Inflammatory macrophage (primary cell): ENCODE measurements around the gene CNTN2.
A peak's percentile ranks its signal among the peaks of the same experiment; 100 is the strongest.

Experiments used
- DNase-seq, 2 donors: peaks; one replicate each; pipeline ENCODE4 v3.0.0-alpha.2; 2020 to 2022

CNTN2 gene

DNA sequence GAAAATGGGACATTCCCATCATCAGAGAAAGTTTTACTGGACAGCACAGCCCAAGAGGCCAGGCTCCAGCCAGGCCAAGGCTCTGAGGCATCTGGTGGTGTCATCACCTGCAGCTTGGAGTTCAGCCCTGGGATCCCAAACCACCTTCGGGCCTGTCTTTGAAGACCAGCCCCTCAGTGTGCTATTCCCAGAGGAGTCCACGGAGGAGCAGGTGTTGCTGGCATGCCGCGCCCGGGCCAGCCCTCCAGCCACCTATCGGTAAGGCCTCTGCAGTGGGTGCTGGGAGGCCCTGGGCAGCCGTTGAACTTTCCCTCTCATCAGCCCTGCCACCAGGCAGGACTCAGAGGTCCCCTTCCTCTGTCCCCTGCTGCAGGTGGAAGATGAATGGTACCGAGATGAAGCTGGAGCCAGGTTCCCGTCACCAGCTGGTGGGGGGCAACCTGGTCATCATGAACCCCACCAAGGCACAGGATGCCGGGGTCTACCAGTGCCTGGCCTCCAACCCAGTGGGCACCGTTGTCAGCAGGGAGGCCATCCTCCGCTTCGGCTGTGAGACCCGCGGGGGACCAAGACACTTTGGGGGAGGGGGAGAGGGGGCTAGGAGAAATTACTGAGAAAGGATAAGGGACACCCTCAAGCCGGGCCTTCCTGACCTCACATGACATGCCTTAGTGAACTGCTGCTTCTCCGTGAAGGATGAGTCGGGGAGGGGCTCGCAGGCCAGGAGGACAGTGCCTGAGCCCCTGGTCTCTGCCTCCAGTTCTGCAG lies 15.0 kb downstream of the CNTN2 start:
- DNase-seq, result no peak

DNA sequence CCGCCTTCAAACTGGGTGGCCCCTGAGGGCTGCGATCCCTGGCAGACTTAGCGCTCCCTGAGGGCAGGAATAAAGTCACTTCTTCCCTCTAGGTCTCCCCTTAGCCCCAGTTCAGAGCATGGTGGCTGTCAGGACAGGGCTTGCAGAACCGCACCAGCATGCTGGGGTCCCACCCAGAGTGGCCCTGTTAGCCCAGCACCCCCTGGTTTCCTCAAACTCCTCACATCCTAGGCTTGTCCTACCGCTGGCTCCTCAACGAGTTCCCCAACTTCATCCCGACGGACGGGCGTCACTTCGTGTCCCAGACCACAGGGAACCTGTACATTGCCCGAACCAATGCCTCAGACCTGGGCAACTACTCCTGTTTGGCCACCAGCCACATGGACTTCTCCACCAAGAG lies 15.8 kb downstream of the CNTN2 start:
- DNase-seq, result no peak

DNA sequence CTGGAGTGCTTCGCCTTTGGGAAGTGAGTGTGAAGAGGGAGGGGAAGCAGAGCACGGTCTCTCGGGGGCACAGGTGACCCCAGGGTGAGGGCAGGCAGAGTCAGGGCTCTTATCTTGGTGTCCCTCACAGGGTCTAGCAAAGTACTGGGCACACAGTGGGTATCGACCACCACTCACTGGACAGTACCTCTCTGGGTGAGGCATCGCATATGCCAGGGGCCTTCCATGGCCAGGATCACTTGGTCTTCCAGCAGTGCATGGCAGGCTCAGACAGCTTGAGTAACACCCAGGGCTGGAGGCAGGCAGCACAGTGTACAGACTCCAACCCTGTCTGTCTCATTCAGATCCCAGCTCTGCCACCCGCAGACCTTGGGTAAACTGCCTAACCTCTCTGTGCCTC lies 16.6 kb downstream of the CNTN2 start:
- DNase-seq, result no peak

DNA sequence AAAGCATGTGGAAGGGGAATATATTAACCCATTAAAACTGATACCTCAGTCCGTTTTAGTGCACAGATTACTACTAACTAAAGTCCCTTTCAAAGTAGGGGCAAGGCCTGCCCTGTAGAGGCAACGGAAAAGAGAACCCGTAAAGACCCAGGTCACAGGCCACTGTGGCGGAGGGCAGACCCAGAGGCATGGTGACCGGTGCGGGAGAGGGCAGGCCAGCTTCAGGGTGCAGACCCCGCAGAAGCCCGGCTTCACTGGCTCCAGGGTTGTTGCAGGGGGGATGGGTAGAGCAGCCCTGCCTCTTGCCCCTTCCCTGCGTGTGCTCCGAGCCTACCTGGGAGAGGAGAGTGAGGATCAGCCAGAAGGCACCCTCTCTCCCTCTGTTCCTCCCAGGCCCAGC lies 17.7 kb downstream of the CNTN2 start:
- no peak for DNase-seq

DNA sequence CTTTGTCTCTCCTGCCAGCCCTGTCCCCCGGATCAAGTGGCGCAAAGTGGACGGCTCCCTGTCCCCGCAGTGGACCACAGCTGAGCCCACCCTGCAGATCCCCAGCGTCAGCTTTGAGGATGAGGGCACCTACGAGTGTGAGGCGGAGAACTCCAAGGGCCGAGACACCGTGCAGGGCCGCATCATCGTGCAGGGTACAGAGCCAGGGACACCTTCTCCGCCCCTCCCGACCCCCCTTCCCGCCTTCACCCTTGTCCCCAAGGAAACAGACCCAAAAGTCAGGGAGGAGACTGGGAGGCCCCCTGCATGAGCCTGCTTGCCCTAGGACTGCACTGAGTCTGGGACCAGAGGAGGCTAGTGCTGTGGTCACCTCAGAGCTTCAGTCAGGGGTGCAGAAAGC lies 18.2 kb downstream of the CNTN2 start:
- no peak for DNase-seq

DNA sequence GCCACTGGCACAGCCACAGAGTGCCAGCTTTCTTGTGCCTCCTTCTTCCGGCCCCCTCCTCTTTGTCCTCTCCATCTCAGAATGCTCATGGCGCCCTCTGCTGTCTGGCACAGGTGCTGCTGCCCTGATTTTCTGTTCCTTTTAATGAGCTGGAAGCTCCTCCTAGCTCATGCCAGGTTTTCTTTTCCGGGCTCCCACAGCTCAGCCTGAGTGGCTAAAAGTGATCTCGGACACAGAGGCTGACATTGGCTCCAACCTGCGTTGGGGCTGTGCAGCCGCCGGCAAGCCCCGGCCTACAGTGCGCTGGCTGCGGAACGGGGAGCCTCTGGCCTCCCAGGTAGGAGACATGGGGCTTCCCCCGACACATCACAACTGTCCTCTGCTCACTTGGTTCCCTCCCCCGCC lies 18.7 kb downstream of the CNTN2 start:
- peak; percentile 63 to 66 for DNase-seq

DNA sequence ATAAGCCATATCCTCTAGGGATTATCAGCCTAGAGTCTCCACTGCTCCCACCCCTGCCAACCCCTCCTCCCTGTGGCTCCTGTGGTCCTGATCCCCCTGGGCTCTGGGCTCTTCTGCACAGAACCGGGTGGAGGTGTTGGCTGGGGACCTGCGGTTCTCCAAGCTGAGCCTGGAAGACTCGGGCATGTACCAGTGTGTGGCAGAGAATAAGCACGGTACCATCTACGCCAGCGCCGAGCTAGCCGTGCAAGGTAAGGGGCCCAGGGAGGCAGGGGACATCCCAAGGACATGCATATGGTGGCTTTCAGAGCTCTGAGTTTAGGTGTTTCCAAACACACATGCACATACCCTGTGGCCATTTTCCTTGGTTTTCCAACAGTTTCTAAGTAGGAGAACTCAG lies 19.3 kb downstream of the CNTN2 start:
- no peak for DNase-seq

DNA sequence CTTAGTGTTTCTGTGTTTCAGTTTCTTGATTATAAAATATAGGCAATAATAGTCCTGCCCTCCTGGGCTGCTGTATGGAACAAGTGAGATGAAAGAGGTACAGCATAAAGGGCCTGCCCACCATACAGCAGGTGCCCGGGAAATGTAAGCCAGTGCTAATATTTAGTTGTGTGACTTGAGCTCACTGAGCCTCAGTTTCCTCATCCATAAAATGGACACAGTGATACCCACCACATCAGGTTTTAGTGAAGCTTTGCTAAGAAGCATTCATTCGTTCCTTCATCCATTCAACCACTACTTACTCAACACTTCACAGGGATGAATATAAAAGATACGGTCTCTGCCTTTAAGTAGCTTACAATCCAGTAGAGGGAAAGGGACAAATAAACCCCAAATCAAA lies 19.9 kb downstream of the CNTN2 start:
- no peak for DNase-seq

DNA sequence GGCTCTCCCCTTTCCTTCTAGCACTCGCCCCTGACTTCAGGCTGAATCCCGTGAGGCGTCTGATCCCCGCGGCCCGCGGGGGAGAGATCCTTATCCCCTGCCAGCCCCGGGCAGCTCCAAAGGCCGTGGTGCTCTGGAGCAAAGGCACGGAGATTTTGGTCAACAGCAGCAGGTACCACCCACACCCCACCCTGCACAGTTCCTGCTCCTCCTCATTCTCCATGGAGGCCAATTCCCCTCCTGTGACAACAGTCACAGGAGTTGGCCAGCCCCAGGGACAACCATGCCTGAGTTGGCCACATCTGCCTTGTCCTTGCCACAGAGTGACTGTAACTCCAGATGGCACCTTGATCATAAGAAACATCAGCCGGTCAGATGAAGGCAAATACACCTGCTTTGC lies 21.3 kb downstream of the CNTN2 start:
- DNase-seq, result no peak

DNA sequence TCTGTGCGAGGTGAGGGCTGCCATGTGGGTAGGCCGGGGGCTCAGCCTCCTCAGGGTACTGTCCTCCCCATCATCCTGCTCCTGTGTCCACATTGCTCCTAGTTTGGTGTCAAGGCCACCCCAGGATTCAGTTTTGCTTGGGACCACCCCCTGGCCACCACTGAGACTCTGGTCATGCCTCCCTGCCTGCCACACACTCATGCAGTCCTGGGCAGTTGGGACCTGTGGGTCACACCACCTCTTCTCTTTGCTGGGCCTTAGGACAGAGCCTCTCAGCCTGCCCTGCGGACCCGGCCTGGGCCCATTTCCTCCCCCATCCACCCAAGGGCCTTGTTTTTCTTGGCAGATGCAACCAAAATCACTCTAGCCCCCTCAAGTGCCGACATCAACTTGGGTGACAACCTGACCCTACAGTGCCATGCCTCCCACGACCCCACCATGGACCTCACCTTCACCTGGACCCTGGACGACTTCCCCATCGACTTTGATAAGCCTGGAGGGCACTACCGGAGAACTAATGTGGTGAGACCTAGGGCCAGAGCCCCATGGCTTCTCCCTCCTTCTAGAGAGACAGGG lies 21.8 kb downstream of the CNTN2 start:
- no peak for DNase-seq

DNA sequence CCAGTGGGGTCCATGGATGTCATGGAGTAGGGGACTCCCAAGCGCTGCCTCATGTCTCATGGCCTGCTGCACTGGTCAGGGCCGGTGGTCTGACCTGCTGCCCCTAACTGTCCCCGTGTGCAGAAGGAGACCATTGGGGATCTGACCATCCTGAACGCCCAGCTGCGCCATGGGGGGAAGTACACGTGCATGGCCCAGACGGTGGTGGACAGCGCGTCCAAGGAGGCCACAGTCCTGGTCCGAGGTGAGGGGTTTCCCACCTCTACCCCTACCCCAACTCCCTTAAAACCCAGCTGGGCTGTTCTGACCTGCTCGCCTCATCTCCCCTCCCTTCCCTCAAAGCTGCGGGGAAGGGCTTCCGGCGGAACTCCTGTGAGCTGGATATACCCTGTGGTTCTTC lies 22.7 kb downstream of the CNTN2 start:
- no peak for DNase-seq

DNA sequence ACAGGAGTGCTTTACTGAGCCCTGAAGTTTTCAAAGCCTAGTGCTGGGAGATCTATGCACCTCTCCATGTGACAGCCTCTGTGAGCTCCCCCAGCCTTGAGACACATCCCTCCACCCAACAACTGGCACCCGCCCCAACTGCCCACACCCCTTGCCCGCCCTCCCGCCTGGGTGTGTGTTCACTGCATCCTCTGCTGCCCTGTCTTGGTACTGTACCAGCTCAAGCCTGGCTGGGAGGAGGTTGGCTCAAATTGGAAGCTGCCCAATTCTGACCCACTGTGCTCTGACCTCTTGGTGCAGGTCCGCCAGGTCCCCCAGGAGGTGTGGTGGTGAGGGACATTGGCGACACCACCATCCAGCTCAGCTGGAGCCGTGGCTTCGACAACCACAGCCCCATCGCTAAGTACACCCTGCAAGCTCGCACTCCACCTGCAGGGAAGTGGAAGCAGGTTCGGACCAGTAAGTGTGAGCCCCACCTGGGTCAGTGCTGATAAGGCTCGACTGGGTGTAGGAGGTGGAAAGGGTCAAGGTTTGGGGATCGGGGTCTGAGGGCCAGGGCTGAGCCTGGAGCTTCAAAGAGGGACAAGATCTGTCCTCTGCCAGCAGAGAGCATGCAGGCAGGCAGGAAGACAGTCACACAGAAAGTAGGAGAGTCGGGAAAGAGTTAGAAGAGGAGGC lies 23.3 kb downstream of the CNTN2 start:
- no peak for DNase-seq

DNA sequence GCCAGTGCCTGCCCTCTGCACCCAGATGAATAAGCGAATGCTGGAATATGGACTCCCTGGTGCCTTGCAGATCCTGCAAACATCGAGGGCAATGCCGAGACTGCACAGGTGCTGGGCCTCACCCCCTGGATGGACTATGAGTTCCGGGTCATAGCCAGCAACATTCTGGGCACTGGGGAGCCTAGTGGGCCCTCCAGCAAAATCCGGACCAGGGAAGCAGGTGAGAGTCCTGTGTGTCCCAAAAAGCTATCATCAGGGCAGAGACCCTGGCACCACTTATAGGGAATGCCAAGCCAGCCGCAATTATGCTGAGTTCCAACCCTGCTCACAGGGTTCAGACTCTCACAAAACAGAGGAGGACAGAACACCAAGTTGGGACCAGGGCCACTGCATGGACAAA lies 24.0 kb downstream of the CNTN2 start:
- DNase-seq, result no peak

DNA sequence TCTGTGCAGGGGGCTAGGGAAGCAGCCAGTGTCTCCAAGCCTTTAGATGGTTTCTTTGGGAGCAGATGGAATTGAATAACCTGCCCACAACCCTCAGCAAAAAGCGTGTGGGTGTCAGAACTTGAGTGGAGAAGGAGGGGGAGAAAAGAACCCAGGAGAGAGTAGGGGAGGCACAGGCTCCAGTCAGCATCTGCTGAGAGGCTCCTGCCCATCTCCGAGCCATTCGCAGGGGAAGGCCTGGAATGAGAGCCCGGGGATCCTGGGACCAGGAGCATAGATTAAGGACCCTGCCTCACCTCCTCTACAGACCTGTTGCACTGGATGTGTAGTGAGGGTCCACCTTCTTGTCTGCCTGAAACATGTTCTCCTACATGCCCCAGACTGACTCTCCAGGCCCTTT lies 25.0 kb downstream of the CNTN2 start:
- DNase-seq, result no peak

DNA sequence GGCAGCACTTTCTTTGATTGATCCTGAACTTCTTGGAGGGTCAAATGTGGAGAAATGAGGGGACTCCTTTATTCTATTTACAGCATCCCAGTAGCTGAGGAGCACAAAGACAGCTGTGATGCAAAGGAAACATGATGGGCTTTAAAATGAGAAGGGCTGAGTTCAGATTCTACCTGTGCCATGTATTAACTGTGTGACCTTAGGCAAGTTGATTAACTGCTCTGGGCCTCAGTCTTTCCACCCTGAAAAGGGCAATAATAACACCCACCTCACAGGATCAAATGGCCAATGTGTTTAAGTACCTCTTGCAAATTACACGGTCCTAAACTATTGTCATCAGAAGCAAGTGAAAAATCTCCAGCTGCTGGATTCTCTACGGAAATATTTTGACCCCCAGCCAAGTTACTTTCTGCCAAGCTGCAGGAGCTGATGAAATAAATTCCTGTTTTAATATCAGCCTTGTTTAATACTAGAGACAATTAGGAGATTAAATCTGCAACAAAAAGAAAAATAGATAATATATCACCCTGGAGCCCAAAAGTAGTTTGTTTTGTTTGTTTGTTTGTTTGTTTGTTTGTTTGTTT lies 25.5 kb downstream of the CNTN2 start:
- DNase-seq, result no peak

DNA sequence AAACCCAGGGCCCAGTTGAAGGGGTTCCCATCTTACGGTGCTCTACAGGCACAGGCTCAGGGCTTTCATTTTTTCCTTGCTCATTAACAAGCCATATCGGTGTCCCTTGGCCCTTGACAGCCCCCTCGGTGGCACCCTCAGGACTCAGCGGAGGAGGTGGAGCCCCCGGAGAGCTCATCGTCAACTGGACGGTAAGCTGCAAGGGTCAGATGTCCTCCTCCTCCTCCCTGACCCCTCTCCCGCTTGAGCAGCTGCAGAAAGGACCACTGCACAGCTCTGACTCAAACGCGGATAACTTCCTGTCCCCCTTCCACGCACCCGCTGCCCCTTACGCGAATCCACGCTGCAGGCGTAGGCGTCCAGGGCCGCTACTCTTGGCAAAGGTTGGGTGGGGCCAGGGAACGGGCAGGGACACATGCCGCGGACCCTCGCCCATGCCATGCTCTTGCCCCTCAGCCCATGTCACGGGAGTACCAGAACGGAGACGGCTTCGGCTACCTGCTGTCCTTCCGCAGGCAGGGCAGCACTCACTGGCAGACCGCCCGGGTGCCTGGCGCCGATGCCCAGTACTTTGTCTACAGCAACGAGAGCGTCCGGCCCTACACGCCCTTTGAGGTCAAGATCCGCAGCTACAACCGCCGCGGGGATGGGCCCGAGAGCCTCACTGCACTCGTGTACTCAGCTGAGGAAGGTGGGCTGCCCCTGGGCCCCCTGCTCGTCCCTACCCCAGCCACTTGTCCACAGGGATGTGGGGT lies 26.5 kb downstream of the CNTN2 start:
- no peak for DNase-seq

DNA sequence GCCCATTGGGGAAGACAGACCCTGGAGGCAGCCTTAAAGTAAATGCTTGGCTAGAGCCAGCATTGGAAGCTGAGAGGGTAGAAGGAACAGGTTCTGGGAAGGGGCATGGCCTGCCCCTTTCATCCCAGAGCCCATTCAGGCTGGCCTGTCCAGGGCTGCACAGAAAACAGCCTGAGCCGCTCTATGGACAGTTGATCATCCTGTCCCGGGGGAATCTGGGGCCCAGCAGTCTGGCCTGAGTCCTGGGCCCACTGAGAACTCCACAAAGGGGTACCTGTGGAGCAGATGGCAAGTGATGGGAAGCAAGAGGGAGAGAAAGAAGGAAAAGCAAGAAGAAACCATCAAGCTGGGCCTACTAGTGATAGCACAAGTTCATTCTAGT lies 28.0 kb downstream of the CNTN2 start:
- DNase-seq, result no peak

DNA sequence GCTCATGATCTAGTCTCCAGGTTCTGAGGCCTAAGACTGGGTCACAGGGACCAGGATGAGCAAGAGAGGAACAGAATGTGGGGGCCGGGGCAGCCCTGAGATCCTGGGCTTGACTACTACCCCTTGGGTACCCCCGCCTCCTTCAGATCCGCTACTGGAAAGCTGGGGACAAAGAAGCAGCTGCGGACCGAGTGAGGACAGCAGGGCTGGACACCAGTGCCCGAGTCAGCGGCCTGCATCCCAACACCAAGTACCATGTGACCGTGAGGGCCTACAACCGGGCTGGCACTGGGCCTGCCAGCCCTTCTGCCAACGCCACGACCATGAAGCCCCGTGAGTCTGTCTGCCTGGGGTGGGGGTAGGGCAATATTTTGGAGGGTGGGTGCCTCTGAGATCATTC lies 28.8 kb downstream of the CNTN2 start:
- no peak for DNase-seq

DNA sequence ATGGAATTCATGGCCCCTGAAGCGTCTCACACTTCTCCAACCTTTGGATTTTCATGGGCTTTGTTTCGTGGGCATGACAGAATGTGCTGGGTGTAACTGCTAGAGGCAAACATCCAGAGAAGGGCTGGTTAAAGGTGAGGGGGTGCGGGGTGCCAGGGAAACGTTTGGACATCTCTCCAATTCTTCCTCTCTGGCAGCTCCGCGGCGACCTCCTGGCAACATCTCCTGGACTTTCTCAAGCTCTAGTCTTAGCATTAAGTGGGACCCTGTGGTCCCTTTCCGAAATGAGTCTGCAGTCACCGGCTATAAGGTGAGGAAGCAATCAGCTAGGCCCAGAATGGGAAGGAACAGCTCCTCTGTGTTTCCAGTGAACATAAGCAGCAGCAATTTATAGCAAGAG lies 29.3 kb downstream of the CNTN2 start:
- no peak for DNase-seq

DNA sequence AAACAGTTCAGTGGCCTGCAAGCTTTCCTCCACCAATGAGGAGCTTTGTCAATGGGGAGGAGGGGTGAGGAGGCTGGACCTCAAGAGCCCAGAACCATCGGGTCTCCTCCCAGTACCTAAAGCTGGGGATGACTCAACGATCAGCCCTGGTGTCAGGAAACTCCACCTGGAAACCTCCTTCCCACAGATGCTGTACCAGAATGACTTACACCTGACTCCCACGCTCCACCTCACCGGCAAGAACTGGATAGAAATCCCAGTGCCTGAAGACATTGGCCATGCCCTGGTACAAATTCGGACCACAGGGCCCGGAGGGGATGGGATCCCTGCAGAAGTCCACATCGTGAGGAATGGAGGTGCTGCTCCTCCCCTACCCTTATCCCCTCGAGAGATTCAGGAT lies 29.9 kb downstream of the CNTN2 start:
- DNase-seq, result no peak

DNA sequence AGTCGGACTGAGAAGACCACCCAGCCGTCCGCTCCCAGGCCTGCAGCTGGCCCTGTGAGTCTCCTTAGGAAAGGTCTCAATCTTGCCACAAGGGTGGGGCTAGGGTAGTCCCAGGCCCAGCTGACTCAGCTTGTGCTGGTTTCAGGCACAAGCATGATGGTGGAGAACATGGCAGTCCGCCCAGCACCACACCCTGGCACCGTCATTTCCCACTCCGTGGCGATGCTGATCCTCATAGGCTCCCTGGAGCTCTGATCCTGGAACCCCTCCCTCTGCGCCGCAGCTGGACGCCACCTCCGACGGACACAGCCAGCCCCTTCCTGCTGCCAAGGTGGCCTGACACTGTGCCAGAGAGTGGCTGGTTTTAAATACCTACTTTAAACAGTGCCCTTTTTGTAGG lies 30.5 kb downstream of the CNTN2 start:
- DNase-seq, result no peak

DNA sequence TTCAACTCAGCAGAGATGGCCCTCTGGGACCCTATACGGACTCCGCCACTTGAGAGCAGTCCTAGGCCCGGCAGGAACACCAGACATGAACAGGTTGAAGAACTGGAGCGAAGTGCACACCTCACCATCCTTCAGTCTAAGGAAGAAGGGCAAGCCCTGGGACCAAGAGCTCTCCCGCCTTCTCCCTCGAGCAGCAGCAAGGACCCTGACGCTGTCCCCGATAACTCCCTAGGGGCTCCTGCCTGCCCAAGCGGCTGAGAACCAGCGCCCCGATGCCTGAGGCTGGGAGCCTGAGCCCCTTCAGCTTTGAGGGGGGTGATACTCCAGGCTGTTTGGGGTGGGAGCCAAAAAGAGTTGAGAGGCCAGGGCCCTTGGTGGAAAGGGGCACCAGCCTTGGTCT lies 31.1 kb downstream of the CNTN2 start:
- DNase-seq, result no peak

DNA sequence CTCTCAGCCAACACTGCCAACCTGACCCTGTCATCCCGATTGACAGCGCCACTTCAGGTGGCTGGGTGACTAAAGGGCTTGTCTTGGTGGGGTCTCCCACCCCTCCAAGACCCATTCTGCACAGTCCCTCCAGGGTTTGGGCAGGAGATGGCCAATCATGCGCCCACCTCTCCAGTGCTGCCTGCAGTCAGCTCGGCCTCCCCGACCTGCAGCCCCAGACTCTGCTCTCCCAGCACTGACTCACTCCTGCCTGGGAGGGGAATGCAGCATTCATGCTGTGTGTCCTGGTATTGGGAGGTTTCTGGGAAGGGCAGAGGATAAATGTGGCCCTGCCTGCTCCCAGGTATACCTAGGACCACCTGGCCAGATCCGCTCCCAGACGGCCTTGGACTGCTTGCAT lies 31.5 kb downstream of the CNTN2 start:
- no peak for DNase-seq
